HG03196 (cell line): Measurements from ENCODE around the gene RNF144B.
"Not testable (repeated sequence)": the region's sequence is repeated elsewhere in the genome, so short reads cannot be mapped to it uniquely, and the experiment has no call there.

ENCODE experiments used
- ATAC-seq: cut with Tn5 transposase; IDR thresholded peaks from one replicate; pipeline ENCODE4 v1.9.1; 2021; ENCODE audit not compliant: unreplicated experiment

Gene RNF144B

GRCh38 chr6:18406955-18407749, 20.0 kb downstream of the RNF144B start:
- ATAC-seq, result no peak

GRCh38 chr6:18409602-18410001, 22.5 kb downstream of the RNF144B start:
- not testable (repeated sequence) for ATAC-seq

- ATAC-seq, result no peak
Measured at GRCh38 chr6:18410412-18410811, 23.3 kb downstream of the RNF144B start.

GRCh38 chr6:18412068-18412467, 24.9 kb downstream of the RNF144B start:
- no peak for ATAC-seq

- ATAC-seq, result no peak
Measured at GRCh38 chr6:18412644-18413043, 25.5 kb downstream of the RNF144B start.

GRCh38 chr6:18413381-18413780, 26.2 kb downstream of the RNF144B start:
- no peak for ATAC-seq

GRCh38 chr6:18414116-18414515, 27.0 kb downstream of the RNF144B start:
- no peak for ATAC-seq

- ATAC-seq, result no peak
Measured at GRCh38 chr6:18415207-18415606, 28.1 kb downstream of the RNF144B start.

GRCh38 chr6:18415671-18416340, 28.7 kb downstream of the RNF144B start:
- no peak for ATAC-seq

GRCh38 chr6:18416341-18416679, 29.2 kb downstream of the RNF144B start:
- ATAC-seq, result no peak

- no peak for ATAC-seq
Measured at GRCh38 chr6:18420328-18420727, 33.2 kb downstream of the RNF144B start.

- ATAC-seq, result no peak
Measured at GRCh38 chr6:18422136-18422535, 35.0 kb downstream of the RNF144B start.

GRCh38 chr6:18423426-18423825, 36.3 kb downstream of the RNF144B start:
- ATAC-seq, result no peak

- no peak for ATAC-seq
Measured at GRCh38 chr6:18424201-18424600, 37.1 kb downstream of the RNF144B start.

GRCh38 chr6:18425218-18425617, 38.1 kb downstream of the RNF144B start:
- ATAC-seq, result no peak

GRCh38 chr6:18427296-18427695, 40.1 kb downstream of the RNF144B start:
- no peak for ATAC-seq

- no peak for ATAC-seq
Measured at GRCh38 chr6:18429655-18430297, 42.6 kb downstream of the RNF144B start.

GRCh38 chr6:18431581-18431980, 44.4 kb downstream of the RNF144B start:
- no peak for ATAC-seq

- no peak for ATAC-seq
Measured at GRCh38 chr6:18432180-18432579, 45.0 kb downstream of the RNF144B start.

GRCh38 chr6:18432619-18433018, 45.5 kb downstream of the RNF144B start:
- no peak for ATAC-seq

GRCh38 chr6:18433059-18433458, 45.9 kb downstream of the RNF144B start:
- ATAC-seq, result no peak

- no peak for ATAC-seq
Measured at GRCh38 chr6:18436341-18436740, 49.2 kb downstream of the RNF144B start.
